Thyroid gland (tissue), 4 donors: ENCODE results near the gene PSMD14. TPM values are rescaled to one million over a fixed set of nuclear protein-coding genes. Genes with fewer than 3 reads are reported as not detected.

Experiments
- DNase-seq, 2 donors: peaks; one replicate each; pipeline ENCODE4 v3.0.0-alpha.2; 2019
- H3K27ac ChIP-seq, 3 donors: fragments of 200-600 bp; sonication (generic); 1 replicate in 2 of 3; 2 replicates in 1 of 3; pipeline ENCODE4 v1.5.1; 2016 to 2019; ENCODE audit warnings: mild to moderate bottlenecking in 1 of 3, moderate library complexity in 1 of 3
- H3K27me3 ChIP-seq: fragments of 200-600 bp; sonication (generic); one replicate; pipeline ENCODE4 v1.5.1; 2019
- H3K36me3 ChIP-seq, 2 donors: fragments of 200-600 bp; sonication (generic); one replicate each; pipeline ENCODE4 v1.5.1; 2016 to 2019
- H3K4me1 ChIP-seq, 2 donors: fragments of 200-600 bp; sonication (generic); one replicate each; pipeline ENCODE4 v1.5.1; 2017 to 2019
- H3K4me3 ChIP-seq, 3 donors: fragments of 200-600 bp; sonication (generic); replicated peaks in 1 of 3; 1 replicate in 2 of 3; 2 replicates in 1 of 3; pipeline ENCODE4 v1.5.1; 2016; ENCODE audit warnings: mild to moderate bottlenecking in 1 of 3
- H3K9me3 ChIP-seq: fragments of 200-600 bp; sonication (generic); one replicate; pipeline ENCODE4 v1.5.1; 2017
- POLR2A ChIP-seq, 2 donors: fragments of 450-650 bp; IDR thresholded peaks; one replicate each; pipeline ENCODE4 v1.6.1; 2017; ENCODE audit warnings: antibody characterized with exemption in 2 of 2, mild to moderate bottlenecking in 2 of 2, moderate library complexity in 1 of 2
- WGBS, 2 donors: methylation state at CpG; one replicate each; pipeline ENCODE4 v1.1.5; 2017; 5-methylcytosine and 5-hydroxymethylcytosine counted together
- intact Hi-C: fragments of 100-400 bp; cut with DNase I; formaldehyde crosslinking; loops from one replicate; pipeline ENCODE4 v1.15.1; 2023
- small RNA-seq: library from RNA; depleted of rRNA; stranded (forward); fragments of <200 nt; gene quantifications from one replicate; pipeline ENCODE3, GENCODE V24; 2016
- total RNA-seq, 4 donors: library from RNA; depleted of rRNA; stranded (reverse); fragments of >200 nt; gene quantifications; one replicate each; pipeline ENCODE4 v1.2.3, GENCODE V29; 2016
- TF ChIP-seq, protein P1 (sequence below), 6 experiments: fragments of 200-600 bp in 3 of 6; fragments of 450-650 bp in 3 of 6; sonication (generic) in 3 of 6; IDR thresholded peaks; one replicate each; pipeline ENCODE4 v1.5.1; 2016 to 2019; ENCODE audit warnings: antibody characterized with exemption in 6 of 6, mild to moderate bottlenecking in 2 of 6, inconsistent platforms in 1 of 6, moderate library complexity in 1 of 6

Gene PSMD14
- total RNA-seq, 4 donors from 2014 or later = 33.2 to 63.0 (median 57.1) TPM

DNA sequence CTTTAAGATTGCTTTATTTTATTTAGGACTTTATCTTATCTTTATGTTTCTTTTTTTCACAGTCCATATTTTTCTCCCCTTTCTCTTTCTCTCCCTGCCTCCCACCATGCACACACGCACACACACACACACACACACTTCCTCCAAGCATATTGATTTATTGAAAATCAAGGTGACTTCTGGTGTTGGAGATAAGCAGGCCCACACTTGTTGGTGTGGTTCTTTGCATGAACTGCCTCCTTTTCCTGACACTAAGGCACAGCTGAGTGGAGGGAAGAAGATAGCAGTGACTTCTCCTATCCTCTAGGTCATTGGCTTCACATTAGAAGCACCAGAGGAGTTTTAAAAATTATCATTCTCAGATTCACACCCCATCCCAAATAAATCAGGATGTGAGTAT, 125.9 kb downstream of the PSMD14 start:
- DNase-seq = no peak
- Histone ChIP-seq H3K4me3 (no peak overlapping the region), H3K4me1 (no peaks in the 10 kb centered on the region), H3K9me3 (no peaks in the 10 kb centered on the region), H3K27ac (no peak overlapping the region), H3K36me3 (no peaks in the 10 kb centered on the region), H3K27me3 (no peaks in the 10 kb centered on the region)
- 34 to 40% methylated on average over 1 of the region's 1 CpG for WGBS, 2 donors
- intact Hi-C loops = no loop called here
- no peak for TF ChIP-seq POLR2A (IDR thresholded peaks at IDR 0.05)

GRCh38 chr2:161436411-161436810, 128.2 kb downstream of the PSMD14 start:
- intact Hi-C loops = no loop called here
- WGBS, 2 donors = 88 to 89% methylated on average over 3 of the region's 3 CpGs
- Histone ChIP-seq H3K9me3 (no peaks in the 10 kb centered on the region), H3K27ac (no peak overlapping the region), H3K27me3 (no peaks in the 10 kb centered on the region), H3K4me1 (no peaks in the 10 kb centered on the region), H3K4me3 (no peak overlapping the region), H3K36me3 (no peaks in the 10 kb centered on the region)
- TF ChIP-seq POLR2A (IDR thresholded peaks at IDR 0.05) = no peak
- TF ChIP-seq, protein P1, sequence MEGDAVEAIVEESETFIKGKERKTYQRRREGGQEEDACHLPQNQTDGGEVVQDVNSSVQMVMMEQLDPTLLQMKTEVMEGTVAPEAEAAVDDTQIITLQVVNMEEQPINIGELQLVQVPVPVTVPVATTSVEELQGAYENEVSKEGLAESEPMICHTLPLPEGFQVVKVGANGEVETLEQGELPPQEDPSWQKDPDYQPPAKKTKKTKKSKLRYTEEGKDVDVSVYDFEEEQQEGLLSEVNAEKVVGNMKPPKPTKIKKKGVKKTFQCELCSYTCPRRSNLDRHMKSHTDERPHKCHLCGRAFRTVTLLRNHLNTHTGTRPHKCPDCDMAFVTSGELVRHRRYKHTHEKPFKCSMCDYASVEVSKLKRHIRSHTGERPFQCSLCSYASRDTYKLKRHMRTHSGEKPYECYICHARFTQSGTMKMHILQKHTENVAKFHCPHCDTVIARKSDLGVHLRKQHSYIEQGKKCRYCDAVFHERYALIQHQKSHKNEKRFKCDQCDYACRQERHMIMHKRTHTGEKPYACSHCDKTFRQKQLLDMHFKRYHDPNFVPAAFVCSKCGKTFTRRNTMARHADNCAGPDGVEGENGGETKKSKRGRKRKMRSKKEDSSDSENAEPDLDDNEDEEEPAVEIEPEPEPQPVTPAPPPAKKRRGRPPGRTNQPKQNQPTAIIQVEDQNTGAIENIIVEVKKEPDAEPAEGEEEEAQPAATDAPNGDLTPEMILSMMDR (IDR thresholded peaks at IDR 0.05) = no peak
- DNase-seq = no peak

DNA sequence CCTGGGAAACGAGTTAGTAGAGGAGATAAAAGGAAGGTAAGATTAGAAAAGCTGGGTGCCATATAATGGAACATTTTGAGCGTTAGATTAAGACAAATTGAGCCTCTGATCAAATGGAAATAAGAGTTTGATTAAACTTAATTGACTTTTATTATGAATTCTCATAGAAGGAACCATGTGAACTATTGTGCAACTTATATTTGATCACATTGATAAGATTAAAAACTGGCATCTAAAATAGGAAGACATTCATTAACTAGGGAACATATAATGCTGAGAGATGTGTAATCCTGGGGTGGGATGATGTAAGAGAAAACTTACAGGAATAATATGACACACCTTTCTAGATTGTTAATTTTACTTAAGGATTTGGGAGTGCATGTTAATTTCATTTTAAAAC, 130.4 kb downstream of the PSMD14 start:
- no peak for DNase-seq
- intact Hi-C loops = no loop called here
- WGBS, 2 donors = 55 to 60% methylated on average over 2 of the region's 2 CpGs
- Histone ChIP-seq H3K4me3 (no peak overlapping the region), H3K27ac (no peak overlapping the region), H3K27me3 (no peaks in the 10 kb centered on the region), H3K4me1 (no peaks in the 10 kb centered on the region), H3K9me3 (no peaks in the 10 kb centered on the region), H3K36me3 (no peaks in the 10 kb centered on the region)
- TF ChIP-seq, protein P1 (IDR thresholded peaks at IDR 0.05) = no peak
- no peak for TF ChIP-seq POLR2A (IDR thresholded peaks at IDR 0.05)

GRCh38 chr2:161445097-161445496, 136.9 kb downstream of the PSMD14 start:
- no peak overlapping the region for H3K27ac ChIP-seq
- H3K36me3 ChIP-seq = no peaks in the 10 kb centered on the region
- H3K27me3 ChIP-seq = no peaks in the 10 kb centered on the region
- no peak overlapping the region for H3K4me3 ChIP-seq
- 95 to 98% methylated on average over 12 of the region's 12 CpGs for WGBS, 2 donors
- TF ChIP-seq, protein P1 (IDR thresholded peaks at IDR 0.05) = no peak
- no peaks in the 10 kb centered on the region for H3K4me1 ChIP-seq
- intact Hi-C loops = no loop called here
- DNase-seq = no peak
- H3K9me3 ChIP-seq = no peaks in the 10 kb centered on the region

DNA sequence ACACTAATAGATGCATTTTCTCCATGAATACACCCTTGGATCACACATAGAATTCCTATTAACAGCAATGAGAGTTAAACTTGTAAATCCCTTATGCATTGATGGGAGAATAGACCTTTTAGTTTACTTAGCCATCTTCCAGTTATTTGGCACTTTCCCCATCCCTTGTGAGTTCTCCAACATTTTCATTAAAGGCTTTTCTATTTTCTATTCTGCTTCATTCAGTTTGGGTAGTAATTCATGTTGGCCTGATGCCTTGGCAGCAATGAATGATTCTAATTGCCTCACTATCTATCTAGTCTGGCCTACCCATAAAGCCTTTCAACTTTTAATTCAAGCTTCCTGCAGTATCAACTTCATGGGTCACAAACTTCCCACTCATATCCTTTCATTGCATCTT, 140.2 kb downstream of the PSMD14 start:
- Histone ChIP-seq H3K27me3 (no peaks in the 10 kb centered on the region), H3K4me3 (no peak overlapping the region), H3K9me3 (no peaks in the 10 kb centered on the region), H3K27ac (no peak overlapping the region), H3K36me3 (no peaks in the 10 kb centered on the region), H3K4me1 (no peaks in the 10 kb centered on the region)
- DNase-seq = no peak
- intact Hi-C loops = no loop called here
- TF ChIP-seq POLR2A (IDR thresholded peaks at IDR 0.05) = no peak
- TF ChIP-seq, protein P1 (IDR thresholded peaks at IDR 0.05) = no peak

Small RNA genes within 50 kb of the gene (small RNA-seq; reads per million reads assigned to genes)
- gene RNA5SP108 = not detected

Other genes starting within 250 kb of the PSMD14 start
- 100 to 1,000 TPM in 2 of 4 donors, 10 to 100 TPM in 2; 76.9 to 115 (median 98.1) TPM for gene TANK, start 148.0 kb upstream of the PSMD14 start, total RNA-seq
- gene TBR1, start 107.9 kb downstream of the PSMD14 start, total RNA-seq = under 1 TPM in 1 of 4 donors, not detected in 3; 0.11 TPM